Esophagus squamous epithelium (tissue), 5 donors: ENCODE results near the gene SPTAN1. TPM values are rescaled to one million over a fixed set of nuclear protein-coding genes. Genes with fewer than 3 reads are reported as not detected.

Experiments
- DNase-seq: peaks from one replicate; lab custom pipeline; 2025; lab: John Stamatoyannopoulos, UW
- H3K27ac ChIP-seq, 4 donors: fragments of 200-600 bp; sonication (generic); one replicate each; pipeline ENCODE4 v1.5.1; 2016 to 2019; ENCODE audit warnings: mild to moderate bottlenecking in 1 of 4
- H3K27me3 ChIP-seq, 4 donors: fragments of 200-600 bp; sonication (generic); 1 replicate in 3 of 4; 2 replicates in 1 of 4; pipeline versions ENCODE4 v1.5.1 to v1.6.0; 2017 to 2021; ENCODE audit warnings: antibody characterized with exemption in 1 of 4
- H3K36me3 ChIP-seq, 3 donors: fragments of 200-600 bp; sonication (generic); one replicate each; pipeline ENCODE4 v1.5.1; 2016 to 2019
- H3K4me1 ChIP-seq, 3 donors: fragments of 200-600 bp; sonication (generic); one replicate each; pipeline ENCODE4 v1.5.1; 2017 to 2019
- H3K4me3 ChIP-seq, 4 donors: fragments of 200-600 bp; sonication (generic); 1 replicate in 3 of 4; 2 replicates in 1 of 4; pipeline ENCODE4 v1.5.1; 2016 to 2019; ENCODE audit warnings: mild to moderate bottlenecking in 2 of 4, moderate library complexity in 1 of 4
- H3K9me3 ChIP-seq, 3 donors: fragments of 200-600 bp; sonication (generic); one replicate each; pipeline ENCODE4 v1.5.1; 2016 to 2019
- POLR2A ChIP-seq, 4 donors: fragments of 450-650 bp; IDR thresholded peaks; one replicate each; pipeline ENCODE4 v1.6.1; 2017; ENCODE audit warnings: antibody characterized with exemption in 4 of 4, mild to moderate bottlenecking in 4 of 4, moderate library complexity in 3 of 4
- WGBS, 2 donors: methylation state at CpG; one replicate each; pipeline ENCODE4 v1.1.5; 2018; 5-methylcytosine and 5-hydroxymethylcytosine counted together
- intact Hi-C: fragments of 100-400 bp; cut with DNase I; formaldehyde crosslinking; loops from one replicate; pipeline ENCODE4 v1.15.0; 2022
- total RNA-seq, 4 donors: library from RNA; depleted of rRNA; stranded (reverse); fragments of >200 nt; gene quantifications; one replicate each; pipeline ENCODE4 v1.1.0, GENCODE V29; 2016
- TF ChIP-seq, protein P1 (sequence below), 6 experiments: fragments of 450-650 bp in 4 of 6; fragments of 200-600 bp in 2 of 6; sonication (generic) in 2 of 6; IDR thresholded peaks; one replicate each; pipeline ENCODE4 v1.5.1; 2016 to 2019; ENCODE audit warnings: antibody characterized with exemption in 6 of 6, mild to moderate bottlenecking in 4 of 6, moderate library complexity in 4 of 6
- donor health status: DM: yes; HTN: yes; CAD: no.

Gene SPTAN1
- total RNA-seq, 4 donors from 2014 or later, result 97.8 to 233 (median 160) TPM

DNA sequence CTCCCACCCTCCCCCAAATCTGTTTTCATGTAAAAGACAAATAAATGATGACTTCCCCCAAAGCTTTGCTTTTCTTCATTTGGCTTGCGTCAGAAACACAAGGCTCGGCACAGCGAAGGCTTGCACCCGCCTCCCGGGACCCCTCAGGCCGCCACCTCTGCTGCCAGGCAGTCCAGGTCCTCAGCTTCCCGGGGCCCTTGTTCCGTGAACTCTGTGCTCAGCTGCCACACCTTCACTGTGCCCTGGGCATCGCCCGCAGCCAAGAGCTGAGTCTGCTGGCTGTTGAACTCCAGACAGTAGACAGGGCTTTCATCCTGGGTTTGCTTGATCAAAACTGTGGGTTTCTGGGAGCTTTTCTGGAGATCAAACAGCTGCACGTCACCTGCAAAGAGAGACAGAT is 81.2 kb downstream of the SPTAN1 start:
- intact Hi-C loops, result no loop called here
- 87% methylated on average over 9 to 11 of the region's 11 CpGs for WGBS, 2 donors

DNA sequence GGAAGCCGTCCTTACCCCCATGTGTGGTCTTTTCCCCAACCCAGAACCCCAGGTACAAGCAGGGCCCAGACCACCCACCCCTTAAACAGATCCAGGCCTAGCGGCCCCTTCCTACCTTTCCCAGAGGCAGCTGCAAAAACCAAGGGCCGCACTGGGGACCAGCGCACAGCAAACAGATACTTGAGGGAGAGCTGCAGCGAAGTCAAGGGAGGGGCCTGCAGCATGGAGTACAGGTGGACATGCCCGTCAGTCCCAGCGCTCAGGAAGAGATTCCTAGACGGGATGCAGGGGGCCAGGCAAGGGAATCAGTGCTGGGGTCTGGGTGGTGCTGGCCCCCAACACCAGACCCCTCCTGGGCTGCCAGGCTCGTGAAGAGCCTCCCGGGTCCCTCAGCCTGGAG is 81.7 kb downstream of the SPTAN1 start:
- Histone ChIP-seq H3K36me3 (peaks cover 29 to 79% (median 40%) of the 10 kb centered on the region in 3 donors), H3K4me1 (peaks cover 20 to 40% (median 24%) of the 10 kb centered on the region in 3 donors), H3K27me3 (no peaks in the 10 kb centered on the region), H3K27ac (peak overlapping the region; percentile 83 to 95 (median 88)), H3K4me3 (no peak overlapping the region), H3K9me3 (no peaks in the 10 kb centered on the region)
- TF ChIP-seq, protein P1, sequence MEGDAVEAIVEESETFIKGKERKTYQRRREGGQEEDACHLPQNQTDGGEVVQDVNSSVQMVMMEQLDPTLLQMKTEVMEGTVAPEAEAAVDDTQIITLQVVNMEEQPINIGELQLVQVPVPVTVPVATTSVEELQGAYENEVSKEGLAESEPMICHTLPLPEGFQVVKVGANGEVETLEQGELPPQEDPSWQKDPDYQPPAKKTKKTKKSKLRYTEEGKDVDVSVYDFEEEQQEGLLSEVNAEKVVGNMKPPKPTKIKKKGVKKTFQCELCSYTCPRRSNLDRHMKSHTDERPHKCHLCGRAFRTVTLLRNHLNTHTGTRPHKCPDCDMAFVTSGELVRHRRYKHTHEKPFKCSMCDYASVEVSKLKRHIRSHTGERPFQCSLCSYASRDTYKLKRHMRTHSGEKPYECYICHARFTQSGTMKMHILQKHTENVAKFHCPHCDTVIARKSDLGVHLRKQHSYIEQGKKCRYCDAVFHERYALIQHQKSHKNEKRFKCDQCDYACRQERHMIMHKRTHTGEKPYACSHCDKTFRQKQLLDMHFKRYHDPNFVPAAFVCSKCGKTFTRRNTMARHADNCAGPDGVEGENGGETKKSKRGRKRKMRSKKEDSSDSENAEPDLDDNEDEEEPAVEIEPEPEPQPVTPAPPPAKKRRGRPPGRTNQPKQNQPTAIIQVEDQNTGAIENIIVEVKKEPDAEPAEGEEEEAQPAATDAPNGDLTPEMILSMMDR (IDR thresholded peaks at IDR 0.05), result no peak
- TF ChIP-seq POLR2A (IDR thresholded peaks at IDR 0.05), result no peak
- DNase-seq, result no peak
- WGBS, 2 donors, result 80 to 86% methylated on average over 3 of the region's 10 CpGs
- intact Hi-C loops, result no loop called here

More for the DNA sequence above, 81.2 kb downstream of the SPTAN1 start:
- H3K4me3 ChIP-seq, result no peak overlapping the region
- no peaks in the 10 kb centered on the region for H3K9me3 ChIP-seq
- H3K27ac ChIP-seq, result no peak overlapping the region
- peaks cover 29 to 79% (median 45%) of the 10 kb centered on the region in 3 donors for H3K36me3 ChIP-seq
- no peak for TF ChIP-seq POLR2A (IDR thresholded peaks at IDR 0.05)
- TF ChIP-seq, protein P1 (IDR thresholded peaks at IDR 0.05), result no peak
- no peaks in the 10 kb centered on the region for H3K27me3 ChIP-seq
- H3K4me1 ChIP-seq, result peaks cover 22 to 44% (median 27%) of the 10 kb centered on the region in 3 donors
- DNase-seq, result no peak

DNA sequence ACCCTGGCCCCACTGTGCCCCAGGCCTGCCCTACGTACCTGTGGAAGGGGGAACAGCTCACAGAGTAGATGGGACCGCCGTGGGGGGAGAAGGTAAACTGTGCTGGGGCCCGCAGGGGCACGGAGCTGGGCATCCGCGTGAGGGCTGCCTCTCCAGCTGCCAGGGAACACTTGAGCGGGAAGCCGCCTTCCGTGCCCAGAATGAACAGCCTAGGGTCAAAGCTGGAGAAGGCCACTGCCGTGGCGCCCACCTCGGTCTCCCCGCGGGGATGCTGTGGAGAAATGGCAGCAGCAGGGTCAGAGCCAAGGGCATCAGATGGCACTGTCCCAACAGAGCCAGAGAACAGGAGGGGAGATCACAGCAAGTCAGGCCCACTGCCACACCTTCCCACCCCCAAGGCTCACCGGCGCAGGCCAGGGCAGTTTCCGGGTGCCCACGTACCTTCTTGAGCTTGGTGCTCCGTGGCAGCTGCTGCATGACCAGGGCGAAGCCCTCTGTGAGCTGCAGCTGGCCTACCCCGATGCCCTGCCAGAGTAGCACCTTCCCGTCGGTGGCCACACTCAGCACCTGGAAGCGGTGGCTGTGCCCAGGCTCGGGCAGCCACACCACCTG is 82.4 kb downstream of the SPTAN1 start:
- H3K9me3 ChIP-seq, result no peaks in the 10 kb centered on the region
- no peak for DNase-seq
- peak overlapping the region in 1 of 4 donors; percentile 44 for H3K4me3 ChIP-seq
- H3K36me3 ChIP-seq, result peaks cover 29 to 79% (median 37%) of the 10 kb centered on the region in 3 donors
- intact Hi-C loops, result no loop called here
- 53 to 58% methylated on average over 5 to 13 of the region's 26 CpGs for WGBS, 2 donors
- H3K4me1 ChIP-seq, result peaks cover 20 to 40% (median 24%) of the 10 kb centered on the region in 3 donors
- TF ChIP-seq, protein P1 (IDR thresholded peaks at IDR 0.05), result no peak
- no peak for TF ChIP-seq POLR2A (IDR thresholded peaks at IDR 0.05)
- H3K27me3 ChIP-seq, result no peaks in the 10 kb centered on the region
- peak overlapping the region; percentile 83 to 95 (median 88) for H3K27ac ChIP-seq

GRCh38 chr9:128635266-128636023 is 83.1 kb downstream of the SPTAN1 start:
- H3K36me3 ChIP-seq, result peaks cover 29 to 78% (median 32%) of the 10 kb centered on the region in 3 donors
- DNase-seq, result no peak
- intact Hi-C loops, result no loop called here
- H3K4me1 ChIP-seq, result peaks cover 20 to 40% (median 24%) of the 10 kb centered on the region in 3 donors
- no peaks in the 10 kb centered on the region for H3K27me3 ChIP-seq
- TF ChIP-seq, protein P1 (IDR thresholded peaks at IDR 0.05), result peak; percentile 52 to 87 (median 78)
- TF ChIP-seq POLR2A (IDR thresholded peaks at IDR 0.05), result no peak
- H3K9me3 ChIP-seq, result no peaks in the 10 kb centered on the region
- WGBS, 2 donors, result 37 to 50% methylated on average over 1 to 4 of the region's 20 CpGs
- H3K27ac ChIP-seq, result peak overlapping the region; percentile 83 to 95 (median 88)
- peak overlapping the region in 3 of 4 donors; percentile 9 to 44 (median 24) for H3K4me3 ChIP-seq

DNA sequence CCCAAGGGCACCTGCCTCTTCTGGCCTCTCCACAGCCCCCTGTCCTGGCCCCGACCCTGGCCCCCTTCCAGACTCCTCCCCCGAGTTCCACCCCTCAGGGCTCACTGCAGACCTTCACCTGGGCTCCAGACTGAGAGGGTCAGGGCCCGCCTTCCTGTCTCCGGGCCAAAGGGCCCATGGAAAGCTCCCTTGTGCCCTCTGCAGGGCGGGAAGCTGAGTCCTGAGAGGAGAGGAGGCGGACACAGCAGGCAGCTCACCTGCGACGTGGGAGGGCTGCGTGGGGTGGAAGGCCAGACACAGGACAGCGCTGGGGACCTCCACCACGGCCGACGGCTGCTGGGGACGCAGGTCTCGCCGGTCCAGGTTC is 83.6 kb downstream of the SPTAN1 start:
- Histone ChIP-seq H3K27ac (peak overlapping the region; percentile 83 to 95 (median 88)), H3K27me3 (no peaks in the 10 kb centered on the region), H3K4me3 (peak overlapping the region in 2 of 4 donors; percentile 9 to 24), H3K36me3 (peaks cover 27 to 76% (median 29%) of the 10 kb centered on the region in 3 donors), H3K4me1 (peaks cover 20 to 40% (median 24%) of the 10 kb centered on the region in 3 donors), H3K9me3 (no peaks in the 10 kb centered on the region)
- no peak for TF ChIP-seq POLR2A (IDR thresholded peaks at IDR 0.05)
- TF ChIP-seq, protein P1 (IDR thresholded peaks at IDR 0.05), result peak in 2 of 6 experiments; percentile 22 to 25
- WGBS, 2 donors, result 20 to 40% methylated on average over 1 to 2 of the region's 16 CpGs
- intact Hi-C loops, result no loop called here
- DNase-seq, result no peak
